ENCODE results near the gene FAM184B. TPM values are rescaled to one million over a fixed set of nuclear protein-coding genes. Genes with fewer than 3 reads are reported as not detected.

The FAM184B gene
- polyA plus RNA-seq, 1 donor from 2014 or later: 0.10 TPM

- no peaks in the 10 kb centered on the region for H3K36me3 ChIP-seq (ENCODE audit: insufficient read depth, low read length)
- no peak overlapping the region for H3K4me2 ChIP-seq (ENCODE audit: low read length)
- no peak overlapping the region for H3K4me3 ChIP-seq (ENCODE audit: low read length)
- H4K20me1 ChIP-seq (ENCODE audit: insufficient read depth): no peaks in the 10 kb centered on the region
- no peaks in the 10 kb centered on the region for H3K27me3 ChIP-seq (ENCODE audit: insufficient read depth, low read depth, low read length)
- H3K9ac ChIP-seq (ENCODE audit: low read length): no peak overlapping the region
- H3K9me2 ChIP-seq (ENCODE audit: insufficient read depth, low read length): no peaks in the 10 kb centered on the region
- no peaks in the 10 kb centered on the region for H3K79me2 ChIP-seq (replicated peaks; ENCODE audit: insufficient read depth, low read length)
- H3K27ac ChIP-seq (ENCODE audit: low read length): no peak overlapping the region
- no peaks in the 10 kb centered on the region for H3K9me3 ChIP-seq (ENCODE audit: low read length)
- no peak for TF ChIP-seq EP300 (conservative IDR thresholded peaks at IDR 0.05; ENCODE audit: poor library complexity, severe bottlenecking)
- TF ChIP-seq EZH2 (IDR thresholded peaks at IDR 0.05; ENCODE audit: borderline replicate concordance, insufficient read depth, low read length, poor library complexity, severe bottlenecking): no peak
- no peak for TF ChIP-seq CTCF (IDR thresholded peaks at IDR 0.05; ENCODE audit: poor library complexity, severe bottlenecking)
- TF ChIP-seq SMC3 (conservative IDR thresholded peaks at IDR 0.05; ENCODE audit: poor library complexity): no peak
- no peak for TF ChIP-seq REST (IDR thresholded peaks at IDR 0.05; ENCODE audit: borderline replicate concordance)
- TF ChIP-seq TAF1 (IDR thresholded peaks at IDR 0.05; ENCODE audit: low read depth): no peak
- no peak for TF ChIP-seq POLR2AphosphoS5 (IDR thresholded peaks at IDR 0.05)
- TF ChIP-seq RAD21 (conservative IDR thresholded peaks at IDR 0.05): no peak
- no peak for TF ChIP-seq MXI1 (conservative IDR thresholded peaks at IDR 0.05; ENCODE audit: poor library complexity, severe bottlenecking)
- no peak overlapping the region for H2AFZ ChIP-seq (ENCODE audit: low read depth, low read length)
- no peaks in the 10 kb centered on the region for H3F3A ChIP-seq (ENCODE audit: insufficient read depth, low read length, poor library complexity, severe bottlenecking)
Observed at GRCh38 chr4:17635056-17635455, 146.4 kb downstream of the FAM184B start.

- no peaks in the 10 kb centered on the region for H3F3A ChIP-seq (ENCODE audit: insufficient read depth, low read length, poor library complexity, severe bottlenecking)
- H3K79me2 ChIP-seq (replicated peaks; ENCODE audit: insufficient read depth, low read length): no peaks in the 10 kb centered on the region
- no peak overlapping the region for H3K4me3 ChIP-seq (ENCODE audit: low read length)
- H3K36me3 ChIP-seq (ENCODE audit: insufficient read depth, low read length): no peaks in the 10 kb centered on the region
- no peaks in the 10 kb centered on the region for H3K27me3 ChIP-seq (ENCODE audit: insufficient read depth, low read depth, low read length)
- no peaks in the 10 kb centered on the region for H3K9me2 ChIP-seq (ENCODE audit: insufficient read depth, low read length)
- H3K4me2 ChIP-seq (ENCODE audit: low read length): no peak overlapping the region
- H3K27ac ChIP-seq (ENCODE audit: low read length): no peak overlapping the region
- no peak overlapping the region for H2AFZ ChIP-seq (ENCODE audit: low read depth, low read length)
- H3K9ac ChIP-seq (ENCODE audit: low read length): no peak overlapping the region
- TF ChIP-seq RAD21 (conservative IDR thresholded peaks at IDR 0.05) (no peak), MXI1 (conservative IDR thresholded peaks at IDR 0.05; ENCODE audit: poor library complexity, severe bottlenecking) (no peak), REST (IDR thresholded peaks at IDR 0.05; ENCODE audit: borderline replicate concordance) (no peak), EP300 (conservative IDR thresholded peaks at IDR 0.05; ENCODE audit: poor library complexity, severe bottlenecking) (no peak), SMC3 (conservative IDR thresholded peaks at IDR 0.05; ENCODE audit: poor library complexity) (no peak), TAF1 (IDR thresholded peaks at IDR 0.05; ENCODE audit: low read depth) (no peak), EZH2 (IDR thresholded peaks at IDR 0.05; ENCODE audit: borderline replicate concordance, insufficient read depth, low read length, poor library complexity, severe bottlenecking) (no peak), POLR2AphosphoS5 (IDR thresholded peaks at IDR 0.05) (no peak)
- H3K9me3 ChIP-seq (ENCODE audit: low read length): no peaks in the 10 kb centered on the region
- no peaks in the 10 kb centered on the region for H4K20me1 ChIP-seq (ENCODE audit: insufficient read depth)
Observed at GRCh38 chr4:17633600-17633999, 147.8 kb downstream of the FAM184B start.

Data from neural cell (in vitro differentiated cells).